HG03442 (cell line): Measurements from ENCODE around the gene LILRA1.
"Not testable (repeated sequence)": the region's sequence is repeated elsewhere in the genome, so short reads cannot be mapped to it uniquely, and the experiment has no call there.

ENCODE experiments used
- ATAC-seq: cut with Tn5 transposase; IDR thresholded peaks from one replicate; pipeline ENCODE4 v1.9.1; 2021; ENCODE audit warnings: mild to moderate bottlenecking, moderate library complexity; ENCODE audit not compliant: unreplicated experiment

Gene LILRA1

DNA sequence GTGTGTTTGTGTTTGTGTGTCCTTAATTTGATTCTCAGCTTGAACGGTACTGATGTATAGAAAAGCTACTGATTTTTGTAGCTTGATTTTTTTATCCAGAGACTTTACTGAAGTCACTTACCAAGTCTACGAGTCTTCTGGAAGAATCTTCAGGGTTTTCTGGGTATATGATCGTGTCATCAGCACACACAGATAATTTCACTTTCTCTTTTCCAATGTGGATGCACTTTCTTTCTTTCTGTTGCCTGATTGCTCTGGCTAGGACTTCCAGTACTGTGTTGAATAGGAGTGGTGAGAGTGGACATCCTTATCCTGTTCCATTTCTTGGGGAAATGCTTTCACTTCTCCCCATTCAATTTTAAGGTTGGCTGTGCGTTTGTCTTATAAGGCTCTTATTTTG, 29.0 kb downstream of the LILRA1 start:
- no peak for ATAC-seq

DNA sequence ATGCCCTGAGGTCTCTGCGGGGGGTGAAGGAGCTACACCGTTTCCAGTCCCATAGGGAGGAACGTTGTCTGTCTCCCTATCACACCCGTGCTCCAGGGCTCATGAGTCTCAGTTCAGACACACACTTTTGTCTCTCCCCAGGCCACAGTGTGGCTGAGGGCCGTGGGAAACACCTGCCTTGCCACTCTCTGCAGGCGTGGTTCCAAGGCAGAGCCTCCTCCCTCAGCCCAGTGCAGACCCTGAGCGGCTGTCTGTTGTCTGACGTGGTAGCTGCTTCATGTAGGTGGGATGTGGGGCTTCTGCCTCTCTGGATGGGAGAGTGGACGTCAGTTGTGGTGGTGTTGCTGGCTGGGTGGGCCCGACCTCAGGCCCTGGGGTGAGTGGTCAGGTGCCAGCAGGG, 30.8 kb downstream of the LILRA1 start:
- not testable (repeated sequence) for ATAC-seq

DNA sequence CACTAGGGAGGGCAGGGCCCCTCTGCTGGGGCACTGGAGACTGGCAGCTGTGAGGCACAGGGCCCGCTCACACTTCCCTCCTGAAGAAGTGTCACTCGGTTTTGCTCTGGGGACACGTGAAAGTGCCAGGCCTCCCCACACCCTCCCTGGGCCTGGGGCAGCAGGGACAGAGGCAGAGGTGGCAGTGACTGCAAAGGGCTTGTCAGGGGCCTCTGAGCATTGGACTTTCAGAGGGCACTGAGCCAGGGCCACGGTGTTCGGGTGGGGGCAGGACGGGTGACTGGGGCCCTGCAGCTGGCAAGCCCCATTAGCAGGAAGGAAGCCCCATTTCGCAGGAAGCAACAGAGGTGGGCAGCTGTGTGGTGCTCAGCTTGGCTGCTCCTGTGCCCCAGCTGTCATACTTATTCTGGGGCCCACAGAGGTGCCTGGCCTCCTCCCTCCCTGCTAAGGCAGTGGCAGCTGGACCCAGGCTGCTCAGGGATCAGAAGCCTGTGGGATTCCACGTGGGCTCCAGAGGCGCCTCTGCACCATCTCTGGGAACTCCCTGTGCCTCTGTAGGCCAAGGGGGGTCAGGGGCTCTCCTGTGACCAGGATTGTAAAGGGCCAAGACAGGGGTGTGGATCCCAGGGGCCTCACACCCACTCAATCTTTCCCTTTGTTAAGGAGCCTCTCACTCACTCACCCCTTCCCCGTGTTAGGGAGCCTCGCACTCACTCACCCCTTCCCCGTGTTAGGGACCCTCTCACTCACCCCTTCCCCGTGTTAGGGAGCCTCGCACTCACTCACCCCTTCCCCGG, 31.7 kb downstream of the LILRA1 start:
- ATAC-seq = not testable (repeated sequence)

DNA sequence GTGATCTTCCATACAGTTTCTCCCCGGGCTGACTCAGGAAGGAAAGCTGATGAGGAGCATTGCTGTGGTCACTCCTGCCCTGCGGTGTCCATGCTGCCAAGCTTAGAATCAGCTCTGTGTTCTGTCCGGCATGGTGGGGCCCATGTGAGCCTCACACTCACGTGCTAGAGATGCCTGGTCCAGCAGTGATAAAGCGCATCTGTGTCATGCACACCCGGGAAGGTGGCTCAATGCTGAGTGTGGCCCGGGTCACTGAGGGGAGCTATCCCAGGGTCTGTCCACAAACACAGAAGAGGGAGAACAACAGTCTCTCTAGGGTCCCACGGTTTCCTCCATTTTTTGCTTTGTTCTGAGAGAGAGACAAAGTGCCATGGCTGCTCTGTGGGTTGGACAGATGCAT, 33.3 kb downstream of the LILRA1 start:
- ATAC-seq = no peak

DNA sequence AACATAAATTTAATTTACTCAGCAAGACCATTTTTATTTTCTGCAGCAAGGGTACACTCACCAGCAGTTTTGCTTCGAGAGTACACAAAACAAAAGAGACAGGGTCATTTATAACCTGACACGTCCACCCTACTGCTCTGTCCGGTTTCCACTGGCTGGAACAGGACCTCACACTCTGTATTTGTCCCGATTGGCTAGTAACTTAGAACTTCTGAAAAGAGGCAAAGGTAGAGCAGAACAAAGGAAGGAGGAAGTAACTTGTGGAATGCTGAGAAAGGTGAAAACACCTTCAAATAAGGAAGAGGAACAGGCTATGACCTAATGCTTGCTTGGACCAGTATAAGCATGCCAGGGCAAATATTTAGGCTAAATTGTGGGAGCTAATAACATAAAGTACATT, 34.5 kb downstream of the LILRA1 start:
- ATAC-seq = not testable (repeated sequence)

DNA sequence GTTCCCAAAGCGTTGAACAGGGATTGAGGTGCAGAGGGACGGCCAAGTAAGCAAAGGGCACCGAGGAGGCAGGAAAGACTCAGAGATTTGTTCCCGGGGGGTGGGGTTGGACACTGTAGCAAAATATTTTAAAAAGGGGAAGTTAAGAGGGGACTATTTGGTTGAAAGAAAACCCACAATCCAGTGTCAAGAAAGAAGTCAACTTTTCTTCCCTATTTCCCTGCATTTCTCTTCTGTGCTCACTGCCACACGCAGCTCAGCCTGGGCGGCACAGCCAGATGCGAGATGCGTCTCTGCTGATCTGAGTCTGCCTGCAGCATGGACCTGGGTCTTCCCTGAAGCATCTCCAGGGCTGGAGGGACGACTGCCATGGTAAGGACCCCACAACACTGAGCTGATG, 36.8 kb downstream of the LILRA1 start, which contains the start of gene LILRB1:
Gene LILRB1 (plus strand): TSS at position 223 of the 400 bp plus-strand sequence. CDS start 590 bp downstream, outside the sequence.
- not testable (repeated sequence) for ATAC-seq

DNA sequence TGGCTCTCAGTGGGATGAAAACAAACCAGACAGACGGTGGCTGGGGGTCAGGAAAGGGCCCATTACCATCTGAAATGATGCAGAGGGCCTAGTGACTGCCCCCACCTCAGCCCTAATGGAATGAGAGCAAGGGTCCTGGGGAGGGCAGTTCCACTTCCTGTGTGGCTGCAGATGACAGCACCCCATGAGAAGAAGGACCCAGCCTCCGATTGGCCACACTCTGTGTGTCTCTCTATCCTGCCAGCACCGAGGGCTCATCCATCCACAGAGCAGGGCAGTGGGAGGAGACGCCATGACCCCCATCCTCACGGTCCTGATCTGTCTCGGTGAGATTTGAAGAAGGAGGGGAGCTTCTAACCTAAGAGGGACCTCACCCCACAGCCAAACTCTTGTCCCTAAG, 37.4 kb downstream of the LILRA1 start:
- ATAC-seq = no peak

DNA sequence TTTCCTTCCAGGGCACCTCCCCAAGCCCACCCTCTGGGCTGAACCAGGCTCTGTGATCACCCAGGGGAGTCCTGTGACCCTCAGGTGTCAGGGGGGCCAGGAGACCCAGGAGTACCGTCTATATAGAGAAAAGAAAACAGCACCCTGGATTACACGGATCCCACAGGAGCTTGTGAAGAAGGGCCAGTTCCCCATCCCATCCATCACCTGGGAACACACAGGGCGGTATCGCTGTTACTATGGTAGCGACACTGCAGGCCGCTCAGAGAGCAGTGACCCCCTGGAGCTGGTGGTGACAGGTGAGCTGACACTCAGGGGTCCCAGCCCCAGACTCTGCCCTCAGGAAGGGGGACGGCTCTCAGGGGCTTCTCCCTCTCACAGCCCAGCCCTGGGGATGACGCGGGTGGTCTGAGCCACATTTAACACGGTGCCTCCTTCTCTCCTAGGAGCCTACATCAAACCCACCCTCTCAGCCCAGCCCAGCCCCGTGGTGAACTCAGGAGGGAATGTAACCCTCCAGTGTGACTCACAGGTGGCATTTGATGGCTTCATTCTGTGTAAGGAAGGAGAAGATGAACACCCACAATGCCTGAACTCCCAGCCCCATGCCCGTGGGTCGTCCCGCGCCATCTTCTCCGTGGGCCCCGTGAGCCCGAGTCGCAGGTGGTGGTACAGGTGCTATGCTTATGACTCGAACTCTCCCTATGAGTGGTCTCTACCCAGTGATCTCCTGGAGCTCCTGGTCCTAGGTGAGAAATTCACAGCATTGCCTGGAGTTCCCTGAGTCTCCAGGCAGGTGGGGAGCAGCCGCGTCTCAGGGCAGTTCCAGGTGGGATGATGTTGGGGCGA, 38.3 kb downstream of the LILRA1 start:
- ATAC-seq = not testable (repeated sequence)

DNA sequence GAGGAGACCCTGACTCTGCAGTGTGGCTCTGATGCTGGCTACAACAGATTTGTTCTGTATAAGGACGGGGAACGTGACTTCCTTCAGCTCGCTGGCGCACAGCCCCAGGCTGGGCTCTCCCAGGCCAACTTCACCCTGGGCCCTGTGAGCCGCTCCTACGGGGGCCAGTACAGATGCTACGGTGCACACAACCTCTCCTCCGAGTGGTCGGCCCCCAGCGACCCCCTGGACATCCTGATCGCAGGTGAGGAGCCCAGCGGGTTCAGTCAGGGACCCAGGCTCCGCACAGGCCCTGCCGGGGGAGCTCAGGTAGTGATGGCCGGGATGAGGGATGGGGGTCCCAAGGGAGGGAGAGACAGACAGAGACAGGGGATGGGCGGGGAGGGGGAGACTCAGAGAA, 39.1 kb downstream of the LILRA1 start:
- not testable (repeated sequence) for ATAC-seq

DNA sequence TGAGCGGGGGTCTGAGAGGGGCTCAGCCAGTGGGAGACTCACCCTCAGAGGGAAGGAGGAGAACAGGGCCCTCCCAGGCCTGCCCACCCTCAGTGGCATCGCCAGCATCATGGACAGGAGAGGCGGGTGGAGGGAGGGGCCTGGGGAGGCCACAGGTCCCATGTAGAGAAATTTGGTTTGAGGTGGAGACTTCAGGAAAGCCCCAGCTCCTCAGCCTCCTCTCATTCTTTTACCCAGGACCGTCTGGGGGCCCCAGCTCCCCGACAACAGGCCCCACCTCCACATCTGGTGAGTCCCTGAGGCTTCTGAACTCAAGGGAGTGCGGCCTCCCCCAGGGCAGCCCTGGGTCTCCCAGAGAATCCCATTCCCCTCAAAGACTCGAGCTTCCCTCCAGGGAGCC, 40.0 kb downstream of the LILRA1 start:
- ATAC-seq = no peak

DNA sequence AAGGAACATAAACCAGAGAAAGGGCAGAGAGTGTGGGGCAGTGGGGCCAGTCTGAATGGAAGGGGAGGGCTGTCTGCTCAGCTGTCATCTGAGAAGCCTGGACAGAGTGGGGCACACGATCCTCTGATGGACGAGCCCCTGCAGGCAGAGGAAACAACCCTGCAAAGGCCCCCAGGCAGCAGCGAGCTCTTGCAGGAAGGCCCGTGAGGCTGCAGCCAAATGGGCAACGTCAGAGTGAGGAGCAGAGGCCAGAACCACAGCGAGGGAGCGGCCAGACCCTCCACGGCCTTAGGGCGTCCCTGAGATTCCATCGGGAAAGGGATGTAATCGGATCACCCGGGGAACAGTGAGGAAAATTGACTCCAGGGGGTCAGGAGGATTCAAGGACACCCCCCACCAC, 42.6 kb downstream of the LILRA1 start:
- ATAC-seq = not testable (repeated sequence)

DNA sequence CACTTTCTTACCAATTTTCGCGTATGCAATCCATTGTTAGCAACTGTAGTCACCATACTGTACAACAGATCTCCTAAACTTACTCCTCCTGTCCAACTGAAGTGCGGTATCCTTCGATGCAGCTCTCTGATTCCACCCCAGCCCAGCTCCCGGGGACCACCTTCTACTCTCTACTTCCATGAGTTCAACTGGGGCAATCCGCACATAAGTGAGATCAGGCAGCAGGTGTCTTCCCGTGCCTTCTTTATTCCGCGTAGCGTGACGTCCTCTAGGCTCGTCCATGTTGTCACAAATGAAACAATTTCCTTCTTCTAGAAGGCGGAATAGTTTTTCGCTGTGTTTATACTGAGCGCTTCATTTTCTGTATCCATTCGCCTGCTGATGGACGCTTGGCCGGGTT, 45.3 kb downstream of the LILRA1 start:
- ATAC-seq = no peak

DNA sequence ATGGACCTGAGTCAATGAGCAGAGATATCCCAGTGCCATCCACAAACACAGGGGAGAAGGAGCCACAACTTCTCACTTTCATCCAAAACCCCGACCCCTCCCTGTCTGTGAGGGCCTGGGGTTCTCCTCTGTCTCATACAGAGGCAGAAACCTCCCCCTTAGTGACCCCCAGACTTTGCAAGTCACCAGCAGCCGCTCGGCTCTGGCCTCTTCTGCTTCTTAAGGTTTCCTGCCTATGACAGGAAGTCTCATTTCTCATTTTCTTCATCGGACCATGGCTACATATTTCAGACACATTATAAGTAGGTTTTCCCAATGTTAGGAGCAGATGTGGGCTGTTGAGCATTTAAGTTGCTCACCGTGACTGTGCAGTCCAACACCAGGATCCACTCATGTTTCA, 49.5 kb downstream of the LILRA1 start:
- ATAC-seq = not testable (repeated sequence)

DNA sequence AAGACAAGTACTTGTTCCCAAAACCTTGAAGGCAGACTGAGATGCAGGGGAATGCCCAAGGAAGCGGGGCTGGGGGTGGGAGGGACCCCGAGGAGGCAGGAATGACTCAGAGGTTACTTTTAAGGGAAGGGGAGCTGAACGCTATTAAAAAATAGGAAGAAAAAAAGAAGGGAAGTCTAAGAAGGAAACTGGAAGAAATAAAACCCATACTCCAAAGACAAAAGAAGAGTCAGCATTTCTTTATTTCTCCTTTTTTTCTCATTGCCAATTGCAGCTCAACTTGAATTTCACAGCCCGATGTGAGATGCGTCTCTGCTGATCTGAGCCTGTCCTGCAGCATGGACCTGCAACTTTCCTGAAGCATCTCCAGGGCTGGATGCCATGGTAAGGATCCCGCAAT, 50.2 kb downstream of the LILRA1 start:
- ATAC-seq = not testable (repeated sequence)

DNA sequence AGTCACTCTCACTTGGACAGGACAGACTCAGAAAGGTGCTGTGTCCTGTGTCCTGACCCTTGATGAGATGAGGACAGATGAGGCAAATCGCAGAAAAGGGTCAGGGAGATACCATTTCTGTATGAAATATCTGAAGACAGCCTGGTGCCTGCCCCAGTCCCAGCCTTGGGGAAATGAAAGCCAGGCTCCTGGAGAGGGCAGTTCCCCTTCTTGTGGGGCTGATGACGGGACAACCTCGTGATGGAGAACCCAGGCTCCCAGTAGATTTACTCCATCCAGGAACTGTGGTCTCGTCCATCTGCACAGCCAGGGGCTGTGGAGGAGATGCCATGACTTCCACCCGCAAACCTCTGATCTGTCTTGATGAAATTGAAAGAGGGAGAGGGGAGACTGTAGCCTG, 50.6 kb downstream of the LILRA1 start:
- no peak for ATAC-seq

DNA sequence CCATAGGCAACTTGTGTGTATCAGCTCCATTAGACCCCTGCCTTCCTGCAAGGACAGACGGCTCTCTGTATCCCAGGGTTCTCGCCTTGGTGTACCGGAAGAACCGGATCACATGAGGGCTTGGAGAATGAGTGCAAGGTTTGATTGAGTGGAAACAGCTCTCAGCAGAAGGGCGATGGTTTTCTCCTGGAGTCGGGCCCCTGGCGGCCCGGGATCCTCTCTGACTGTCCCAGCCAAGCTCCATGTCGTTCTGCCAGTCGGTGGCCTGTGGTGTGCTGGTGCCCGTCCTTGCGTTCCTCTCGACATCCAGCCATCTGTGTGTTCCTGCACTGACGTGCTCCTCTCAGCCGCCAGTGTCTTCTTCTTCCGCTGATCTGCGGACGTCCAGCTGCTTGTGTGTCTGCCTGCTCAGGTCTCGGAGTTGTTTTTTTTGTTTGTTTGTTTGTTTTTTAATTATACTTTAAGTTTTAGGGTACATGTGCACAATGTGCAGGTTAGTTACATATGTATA, 53.0 kb downstream of the LILRA1 start:
- ATAC-seq = no peak

DNA sequence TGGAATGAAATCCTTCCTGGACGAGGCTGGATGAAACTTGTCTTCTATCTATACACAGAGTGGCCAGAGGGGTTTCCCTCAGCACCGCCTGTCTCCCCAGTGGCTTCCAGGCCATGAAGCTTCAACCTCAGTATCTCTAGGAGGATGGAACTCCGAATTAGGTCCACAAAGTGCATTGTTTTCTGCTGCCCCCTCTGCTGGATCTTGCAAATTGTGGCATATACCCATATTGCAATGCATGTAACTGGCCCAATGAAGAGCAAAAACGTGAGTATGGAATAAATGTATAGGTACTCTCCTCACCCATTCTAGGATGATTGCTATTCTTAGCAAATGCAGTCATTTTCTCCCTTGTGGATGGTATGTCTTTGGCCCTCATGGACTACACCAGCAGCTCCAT, 54.7 kb downstream of the LILRA1 start:
- no peak for ATAC-seq

DNA sequence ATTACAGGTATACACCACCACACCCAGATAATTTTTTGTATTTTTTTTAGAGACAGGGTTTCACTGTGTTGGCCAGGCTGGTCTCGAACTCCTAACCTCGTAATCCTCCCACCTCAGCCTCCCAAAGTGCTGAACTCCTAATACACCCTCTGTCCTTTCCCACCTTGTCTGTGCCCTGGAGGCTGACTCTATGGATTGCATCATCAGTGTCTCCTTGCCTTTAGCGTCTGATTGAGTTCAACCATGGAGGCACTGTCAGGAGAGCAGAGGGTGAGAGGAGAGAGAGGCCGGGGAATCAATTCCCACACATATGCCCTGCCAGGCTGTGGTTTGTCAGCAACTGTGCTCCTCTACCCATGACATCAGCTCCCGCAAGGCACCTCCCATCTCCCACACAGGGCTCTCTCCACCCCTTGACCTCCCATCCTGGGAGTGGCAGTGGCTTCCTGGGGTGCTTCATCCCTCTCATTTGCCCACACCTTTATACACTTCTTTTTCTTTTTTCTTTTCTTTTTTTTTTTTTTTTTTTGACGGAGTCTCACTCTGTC, 56.8 kb downstream of the LILRA1 start:
- no peak for ATAC-seq
